Measurements from ENCODE around the gene YEATS2. TPM values are rescaled to one million over a fixed set of nuclear protein-coding genes. Genes with fewer than 3 reads are reported as not detected.
A peak's percentile ranks its signal among the peaks of the same experiment; 100 is the strongest.

Gene YEATS2
- total RNA-seq, 1 donor from 2014 or later: 61.9 TPM

- Mint-ChIP-seq H3K27ac (ENCODE audit: unreplicated experiment) (no peak overlapping the region), H3K9me3 (no peaks in the 10 kb centered on the region), H3K4me1 (peaks cover 5% of the 10 kb centered on the region), H3K4me3 (no peak overlapping the region), H3K27me3 (ENCODE audit: low read depth) (no peaks in the 10 kb centered on the region), H3K36me3 (ENCODE audit: low read depth) (peaks cover 31% of the 10 kb centered on the region)
- no peak for TF ChIP-seq CTCF (conservative IDR thresholded peaks at IDR 0.05)
- no peak for DNase-seq (ENCODE audit: low read depth, low spot score)
Measured at GRCh38 chr3:183794452-183794851, 96.9 kb downstream of the YEATS2 start.

GRCh38 chr3:183796372-183796771, 98.8 kb downstream of the YEATS2 start:
- no peak for DNase-seq (ENCODE audit: low read depth, low spot score)
- no peak for TF ChIP-seq CTCF (conservative IDR thresholded peaks at IDR 0.05)
- H3K27me3 Mint-ChIP-seq (ENCODE audit: low read depth): no peaks in the 10 kb centered on the region
- no peak overlapping the region for H3K27ac Mint-ChIP-seq (ENCODE audit: unreplicated experiment)
- H3K36me3 Mint-ChIP-seq (ENCODE audit: low read depth): peaks cover 28% of the 10 kb centered on the region
- H3K4me3 Mint-ChIP-seq: no peak overlapping the region
- H3K4me1 Mint-ChIP-seq: peaks cover 12% of the 10 kb centered on the region
- H3K9me3 Mint-ChIP-seq: no peaks in the 10 kb centered on the region

GRCh38 chr3:183797996-183798395, 100.4 kb downstream of the YEATS2 start:
- Mint-ChIP-seq H3K4me1 (peaks cover 12% of the 10 kb centered on the region), H3K4me3 (no peak overlapping the region), H3K27me3 (ENCODE audit: low read depth) (no peaks in the 10 kb centered on the region), H3K9me3 (no peaks in the 10 kb centered on the region), H3K36me3 (ENCODE audit: low read depth) (peaks cover 31% of the 10 kb centered on the region), H3K27ac (ENCODE audit: unreplicated experiment) (no peak overlapping the region)
- DNase-seq (ENCODE audit: low read depth, low spot score): no peak
- no peak for TF ChIP-seq CTCF (conservative IDR thresholded peaks at IDR 0.05)

- Mint-ChIP-seq H3K27me3 (ENCODE audit: low read depth) (no peaks in the 10 kb centered on the region), H3K9me3 (no peaks in the 10 kb centered on the region), H3K27ac (ENCODE audit: unreplicated experiment) (peak overlapping the region; percentile 35), H3K4me1 (peaks cover 12% of the 10 kb centered on the region), H3K36me3 (ENCODE audit: low read depth) (peaks cover 34% of the 10 kb centered on the region), H3K4me3 (no peak overlapping the region)
- DNase-seq (ENCODE audit: low read depth, low spot score): no peak
- TF ChIP-seq CTCF (conservative IDR thresholded peaks at IDR 0.05): no peak
Measured at GRCh38 chr3:183799461-183799860, 101.9 kb downstream of the YEATS2 start.

- Mint-ChIP-seq H3K9me3 (no peaks in the 10 kb centered on the region), H3K4me3 (no peak overlapping the region), H3K27ac (ENCODE audit: unreplicated experiment) (peak overlapping the region; percentile 64), H3K27me3 (ENCODE audit: low read depth) (no peaks in the 10 kb centered on the region), H3K4me1 (peaks cover 12% of the 10 kb centered on the region), H3K36me3 (ENCODE audit: low read depth) (peaks cover 32% of the 10 kb centered on the region)
- no peak for TF ChIP-seq CTCF (conservative IDR thresholded peaks at IDR 0.05)
- DNase-seq (ENCODE audit: low read depth, low spot score): no peak
Measured at GRCh38 chr3:183800243-183800863, 102.8 kb downstream of the YEATS2 start.
